ENCODE measurements around the gene IGSF22. TPM values are rescaled to one million over a fixed set of nuclear protein-coding genes. Genes with fewer than 3 reads are reported as not detected.

The IGSF22 gene
- total RNA-seq (2014; rRNA removed; shearing (Covaris generic)) = 0.03 and 1.8 TPM in 2 replicates

GRCh38 chr11:18726040-18726439 is at the start of gene IGSF22:
IGSF22 (minus strand) TSS chr11:18726188; CDS start chr11:18724236, 1,952 bp downstream.
- no peak for DNase-seq (ENCODE audit: low spot score)

- no peak for DNase-seq (ENCODE audit: low spot score)
Observed at GRCh38 chr11:18774801-18775200, 48.8 kb upstream of the IGSF22 start.

GRCh38 chr11:18773681-18774080 is 47.7 kb upstream of the IGSF22 start:
- no peak for DNase-seq (ENCODE audit: low spot score)

GRCh38 chr11:18773104-18773503 is 47.1 kb upstream of the IGSF22 start:
- DNase-seq (ENCODE audit: low spot score) = no peak

GRCh38 chr11:18772211-18772610 is 46.2 kb upstream of the IGSF22 start:
- DNase-seq (ENCODE audit: low spot score) = no peak

GRCh38 chr11:18771266-18772035 is 45.5 kb upstream of the IGSF22 start:
- no peak for DNase-seq (ENCODE audit: low spot score)

GRCh38 chr11:18770479-18771125 is 44.6 kb upstream of the IGSF22 start:
- DNase-seq (ENCODE audit: low spot score) = no peak

GRCh38 chr11:18769802-18770456 is 43.9 kb upstream of the IGSF22 start:
- DNase-seq (ENCODE audit: low spot score) = peak; percentile 79

- no peak for DNase-seq (ENCODE audit: low spot score)
Observed at GRCh38 chr11:18768978-18769377, 43.0 kb upstream of the IGSF22 start.

- no peak for DNase-seq (ENCODE audit: low spot score)
Observed at GRCh38 chr11:18768472-18768901, 42.5 kb upstream of the IGSF22 start.

- DNase-seq (ENCODE audit: low spot score) = no peak
Observed at GRCh38 chr11:18766015-18766414, 40.0 kb upstream of the IGSF22 start.

GRCh38 chr11:18765554-18765953 is 39.6 kb upstream of the IGSF22 start:
- no peak for DNase-seq (ENCODE audit: low spot score)

GRCh38 chr11:18761741-18762140 is 35.8 kb upstream of the IGSF22 start:
- DNase-seq (ENCODE audit: low spot score) = no peak

GRCh38 chr11:18761144-18761543 is 35.2 kb upstream of the IGSF22 start:
- DNase-seq (ENCODE audit: low spot score) = no peak

GRCh38 chr11:18757811-18758210 is 31.8 kb upstream of the IGSF22 start:
- no peak for DNase-seq (ENCODE audit: low spot score)

GRCh38 chr11:18756889-18757288 is 30.9 kb upstream of the IGSF22 start:
- DNase-seq (ENCODE audit: low spot score) = no peak

GRCh38 chr11:18754308-18754707 is 28.3 kb upstream of the IGSF22 start:
- no peak for DNase-seq (ENCODE audit: low spot score)

GRCh38 chr11:18752502-18752901 is 26.5 kb upstream of the IGSF22 start:
- DNase-seq (ENCODE audit: low spot score) = no peak

GRCh38 chr11:18750944-18751343 is 25.0 kb upstream of the IGSF22 start:
- no peak for DNase-seq (ENCODE audit: low spot score)

- peak; percentile 59 for DNase-seq (ENCODE audit: low spot score)
Observed at GRCh38 chr11:18749681-18750319, 23.8 kb upstream of the IGSF22 start.

GRCh38 chr11:18748766-18749365 is 22.9 kb upstream of the IGSF22 start:
- no peak for DNase-seq (ENCODE audit: low spot score)

GRCh38 chr11:18745251-18745650 is 19.3 kb upstream of the IGSF22 start:
- DNase-seq (ENCODE audit: low spot score) = no peak
